Stimulated activated CD4-positive, alpha-beta T cell treated with anti-CD3 and anti-CD28 coated beads, TNF-alpha, amount 100 ng/mL, for 1 hour (primary cell): ENCODE data around the gene PLRG1.
A peak's percentile ranks its signal among the peaks of the same experiment; 100 is the strongest.
"Not testable (repeated sequence)": the region's sequence is repeated elsewhere in the genome, so short reads cannot be mapped to it uniquely, and the experiment has no call there.

Source experiments
- DNase-seq, 3 donors: peaks; one replicate each; pipeline ENCODE4 v3.0.0-alpha.2; 2020; ENCODE audit warnings: low read depth in 3 of 3, low spot score in 1 of 3

Gene PLRG1

DNA sequence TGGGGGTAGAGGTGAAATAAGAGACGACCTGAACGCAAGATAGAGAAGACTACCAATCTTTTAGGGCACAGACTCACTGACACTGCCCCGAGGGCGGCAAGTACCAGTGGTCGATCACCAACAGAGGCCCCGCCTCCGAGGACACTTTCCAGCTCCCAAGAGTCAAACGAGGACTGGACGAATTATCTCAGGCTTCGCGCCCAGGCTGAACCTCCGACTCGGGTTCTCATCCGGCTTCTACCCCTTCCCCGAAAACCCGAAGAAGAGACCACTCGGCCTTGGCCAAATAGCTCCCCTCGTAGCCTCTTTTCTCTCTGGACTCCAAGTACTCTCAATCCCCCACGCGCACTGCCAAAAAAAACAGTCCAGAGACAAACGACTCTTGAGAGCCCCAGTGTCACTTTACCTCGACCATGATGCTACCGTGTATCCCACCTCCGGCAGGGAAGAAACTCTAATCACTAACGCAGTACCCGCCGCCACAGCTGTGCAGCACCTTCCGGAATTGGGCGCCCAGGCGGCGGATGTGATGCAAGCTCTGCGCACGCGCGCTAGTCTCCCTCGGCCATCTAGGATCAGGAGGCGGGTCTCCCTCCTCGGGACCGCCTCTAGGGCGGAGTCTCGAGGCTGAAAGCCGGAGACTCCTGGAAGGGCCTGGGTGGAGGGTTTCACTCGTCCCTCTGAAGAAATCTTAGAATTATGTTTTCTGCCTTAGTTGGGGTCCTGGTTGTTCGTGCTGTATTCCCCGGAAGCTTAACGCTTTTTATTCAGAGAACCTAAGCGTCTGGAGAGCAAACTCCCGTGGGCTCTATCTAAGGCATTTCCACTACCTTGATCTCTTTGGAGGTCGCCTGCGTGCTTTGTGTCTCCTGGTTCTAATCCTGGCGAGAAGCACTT, at the start of gene PLRG1:
Gene PLRG1, minus strand, starts transcription at position 507 of the 897 bp plus-strand sequence. Its CDS starts 92 bp downstream, at position 415.
- DNase-seq: peak; percentile 86 to 93 (median 92)

DNA sequence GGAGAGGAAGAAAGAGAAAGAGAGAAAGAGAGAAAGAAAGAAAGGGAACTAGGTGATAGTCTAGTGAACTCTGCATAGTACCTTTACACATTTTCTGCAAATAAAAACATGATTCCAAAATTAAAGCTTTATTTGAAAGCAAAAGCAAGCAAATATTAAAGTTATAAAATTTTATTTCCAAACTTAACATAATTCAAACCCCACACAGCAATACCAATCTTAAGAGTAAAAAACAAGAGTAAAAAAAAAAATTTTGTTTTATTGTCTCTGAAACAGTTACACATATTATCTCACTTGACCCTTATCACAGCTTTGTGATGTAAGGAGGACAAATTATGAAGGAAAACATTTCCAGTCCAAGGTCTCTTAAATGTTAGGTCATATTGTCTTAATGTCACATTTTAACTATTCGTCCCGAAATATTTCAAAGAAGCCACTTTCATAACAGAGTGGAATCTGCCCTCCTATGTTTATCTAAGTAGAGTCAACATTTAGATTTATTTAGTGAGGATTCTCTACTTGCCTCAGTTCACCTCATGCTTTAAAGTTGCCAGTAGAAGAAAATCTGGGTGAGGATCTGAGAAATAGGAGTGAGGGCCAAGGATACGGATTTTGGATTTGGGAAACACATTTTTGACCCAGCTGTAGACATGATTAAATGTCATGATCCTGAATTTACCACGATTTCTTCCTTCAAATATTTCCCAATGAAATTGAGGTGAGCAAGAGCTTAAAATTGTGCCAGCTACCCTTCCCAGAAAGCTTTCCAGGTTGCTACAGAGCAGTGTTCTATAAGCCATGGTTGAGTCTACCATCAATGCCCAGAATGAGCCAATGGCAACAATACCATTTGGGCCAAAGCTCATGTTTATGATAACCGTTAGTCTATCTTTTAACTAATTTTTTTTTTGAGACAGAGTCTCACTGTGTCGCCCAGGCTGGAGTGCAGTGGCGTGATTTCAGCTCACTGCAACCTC, 47.9 kb upstream of the PLRG1 start:
- no peak for DNase-seq

DNA sequence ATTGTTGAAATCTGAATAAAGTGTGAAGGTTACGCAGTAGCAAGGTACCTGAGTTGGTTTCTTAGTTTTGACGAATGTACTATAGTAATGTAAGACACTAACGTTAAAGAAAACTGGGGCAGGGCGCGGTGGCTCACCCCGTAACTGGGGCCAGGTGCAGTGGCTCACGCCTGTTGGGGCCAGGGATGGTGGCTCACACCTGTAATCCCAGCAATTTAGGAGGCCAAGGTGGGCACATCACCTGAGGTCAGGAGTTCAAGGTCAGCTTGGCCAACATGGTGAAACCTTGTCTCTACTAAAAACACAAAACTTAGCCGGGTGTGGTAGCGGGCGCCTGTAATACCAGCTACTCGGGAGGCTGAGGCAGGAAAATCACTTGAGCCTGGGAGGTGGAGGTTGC, 47.1 kb upstream of the PLRG1 start:
- DNase-seq: not testable (repeated sequence)

DNA sequence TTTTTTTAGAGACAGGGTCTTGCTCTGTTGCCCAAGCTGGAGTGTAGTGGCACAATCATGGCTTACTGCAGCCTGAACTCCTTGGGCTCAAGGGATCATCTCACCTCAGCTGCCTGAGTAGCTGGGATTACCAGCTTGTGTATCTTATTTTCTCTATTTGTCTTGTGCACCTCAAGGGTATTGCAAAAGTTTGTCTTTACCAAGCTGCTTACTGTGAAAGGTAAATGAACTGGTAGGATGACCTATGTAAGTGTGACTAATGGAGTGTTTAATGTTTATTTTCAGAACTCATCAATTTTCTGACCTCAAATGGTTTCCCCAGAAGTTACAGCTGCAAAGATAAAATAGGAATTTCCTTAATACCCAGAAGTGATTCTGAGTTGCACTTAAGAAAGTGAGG, 45.6 kb upstream of the PLRG1 start:
- DNase-seq: no peak

- not testable (repeated sequence) for DNase-seq
Observed at GRCh38 chr4:154594343-154594742, 44.1 kb upstream of the PLRG1 start.

GRCh38 chr4:154593868-154594267, 43.7 kb upstream of the PLRG1 start:
- DNase-seq: no peak

DNA sequence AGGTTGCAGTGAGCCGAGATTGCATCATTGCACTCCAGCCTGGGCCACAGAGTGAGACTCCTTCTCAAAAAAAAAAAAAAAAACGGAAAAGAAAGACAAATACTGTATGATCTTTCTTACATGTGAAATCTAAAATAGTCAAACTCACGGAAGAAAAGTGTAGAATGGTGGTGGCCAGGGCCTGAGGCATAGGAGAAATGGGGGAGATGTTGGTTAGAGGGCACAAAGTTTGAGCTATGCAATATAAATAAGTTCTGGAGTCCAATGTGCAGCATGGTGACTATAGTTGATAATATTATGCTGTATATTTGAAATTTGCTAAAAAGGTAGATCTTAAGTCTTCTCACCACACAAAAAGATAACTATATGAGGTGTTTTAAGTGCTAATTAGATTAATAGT, 41.7 kb upstream of the PLRG1 start:
- DNase-seq: no peak

- no peak for DNase-seq
Observed at GRCh38 chr4:154590329-154591006, 40.3 kb upstream of the PLRG1 start, which contains the start of gene FGA. Gene FGA (minus strand): TSS chr4:154590742. CDS start chr4:154590687, 55 bp downstream.

DNA sequence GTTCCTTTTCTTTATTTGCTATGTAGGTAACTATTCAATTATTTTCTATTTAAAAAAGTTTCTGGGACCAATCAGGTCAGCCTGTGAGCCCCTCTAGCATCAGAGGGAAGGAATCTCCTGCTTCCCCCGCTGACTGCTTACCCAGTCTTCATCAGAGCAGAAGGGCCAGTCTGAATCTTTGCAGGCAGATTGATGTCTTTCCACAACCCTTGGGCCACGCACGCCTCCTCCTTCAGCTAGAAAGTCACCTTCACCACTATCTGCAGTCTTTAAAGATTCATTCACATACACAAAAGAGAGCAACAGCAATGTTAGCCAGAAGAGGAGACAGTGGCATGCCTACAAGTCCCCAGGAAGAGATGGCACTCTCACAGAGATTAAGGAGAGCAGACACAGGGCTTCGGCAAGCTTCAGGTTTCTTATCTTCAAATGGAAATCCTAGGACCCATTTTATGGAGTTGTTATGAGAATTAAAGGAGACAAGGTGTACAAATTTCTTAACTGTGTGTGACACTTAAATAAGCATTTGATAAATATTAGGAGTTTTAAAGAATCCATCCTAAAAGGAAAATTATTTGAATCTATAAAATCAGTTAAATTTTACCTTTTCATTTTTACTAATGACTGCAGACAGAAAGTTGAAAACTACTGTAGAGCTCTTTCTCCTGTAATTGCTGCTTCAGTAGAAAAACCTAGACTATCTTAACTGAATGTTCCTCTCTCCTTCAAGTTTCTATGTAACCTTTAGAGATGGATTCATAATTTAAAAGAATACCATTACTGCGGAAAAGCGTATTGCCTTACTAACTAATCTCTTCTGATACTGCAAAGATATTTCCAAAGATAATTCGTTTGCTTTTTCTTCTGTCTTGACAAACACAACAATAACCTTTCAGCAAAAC, 39.3 kb upstream of the PLRG1 start:
- DNase-seq: no peak

GRCh38 chr4:154588198-154588597, 38.0 kb upstream of the PLRG1 start:
- DNase-seq: no peak

DNA sequence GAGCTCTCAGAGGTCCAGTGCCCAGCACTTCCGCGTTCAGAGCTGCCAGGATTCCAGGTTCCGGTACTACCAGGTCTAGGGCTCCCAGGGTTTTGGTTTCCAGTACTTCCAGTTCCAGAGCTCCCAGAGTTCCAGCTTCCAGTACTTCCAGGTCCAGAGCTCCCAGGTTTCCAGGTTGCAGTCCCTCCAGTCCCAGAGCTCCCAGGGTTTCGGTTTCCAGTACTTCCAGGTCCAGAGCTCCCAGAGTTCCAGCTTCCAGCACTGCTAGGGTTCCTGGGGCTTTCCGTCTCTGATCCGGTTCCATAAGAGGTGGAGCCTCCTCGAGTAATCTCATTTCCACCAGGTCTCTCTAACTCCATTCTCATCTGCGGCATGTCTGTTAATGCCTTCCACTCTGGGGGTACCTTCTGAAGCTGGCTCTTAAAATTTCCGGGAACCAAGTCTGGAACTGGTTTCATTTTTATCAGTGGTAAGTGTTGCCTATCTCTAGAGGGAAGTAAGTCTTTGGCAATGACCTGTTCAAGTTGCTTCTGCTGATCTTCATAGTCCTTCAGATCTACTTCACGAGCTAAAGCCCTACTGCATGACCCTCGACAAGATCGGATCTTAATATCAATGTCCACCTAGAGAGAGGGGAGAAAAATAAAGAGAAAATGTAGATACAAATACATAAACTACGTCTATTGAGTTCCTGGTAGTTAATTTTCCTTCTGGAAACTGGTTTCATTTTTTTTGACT, 36.3 kb upstream of the PLRG1 start:
- DNase-seq: no peak

DNA sequence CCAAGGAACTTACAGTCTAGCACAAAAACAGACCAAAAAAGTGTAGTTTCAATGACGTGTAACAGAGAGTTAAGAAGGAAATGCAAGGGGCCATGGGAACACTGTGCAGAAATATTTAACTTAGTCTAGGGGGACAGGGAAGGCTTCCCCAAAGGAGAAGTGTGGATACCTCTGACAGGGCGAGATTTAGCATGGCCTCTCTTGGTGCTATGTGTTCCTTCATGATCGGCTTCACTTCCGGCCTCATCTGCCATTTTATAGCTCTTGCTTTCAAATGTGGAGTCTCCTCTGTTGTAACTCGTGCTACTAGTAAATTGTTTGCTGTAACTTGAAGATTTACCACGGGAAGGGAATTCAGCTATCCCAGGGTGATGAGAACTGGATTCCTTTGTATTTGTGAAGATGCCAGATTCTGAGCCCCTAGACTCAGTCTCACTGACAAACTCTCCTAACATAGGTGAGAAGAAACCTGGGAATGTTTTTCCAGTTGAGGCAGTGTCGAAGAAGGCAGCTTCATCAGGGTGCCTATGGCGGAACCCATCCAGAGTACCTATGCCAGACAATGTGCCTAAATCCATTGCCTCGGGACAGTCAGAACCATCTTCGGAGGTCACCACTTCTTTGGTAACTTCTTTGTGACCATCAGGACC, 35.3 kb upstream of the PLRG1 start:
- DNase-seq: no peak

GRCh38 chr4:154584259-154584658, 34.1 kb upstream of the PLRG1 start:
- DNase-seq: no peak

- DNase-seq: no peak
Observed at GRCh38 chr4:154583677-154584076, 33.5 kb upstream of the PLRG1 start.

DNA sequence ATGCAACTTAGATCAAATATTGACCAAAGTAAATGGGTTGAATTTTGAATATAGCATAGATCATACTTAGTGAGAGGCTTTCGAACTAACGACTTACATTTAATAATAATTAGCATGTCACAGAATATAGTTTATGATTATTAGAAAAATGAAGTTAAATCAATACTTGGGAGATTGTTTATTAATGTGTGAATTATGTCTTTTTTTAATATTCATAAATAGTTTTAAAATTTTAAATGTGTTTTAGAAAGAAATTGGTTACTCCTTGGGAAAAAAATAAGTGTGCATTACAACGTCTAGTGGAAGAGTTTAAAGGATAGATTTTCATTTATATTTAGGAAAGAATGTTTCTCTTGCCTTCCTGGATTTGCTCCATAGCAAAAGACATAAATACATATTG, 33.0 kb upstream of the PLRG1 start:
- no peak for DNase-seq

- DNase-seq: no peak
Observed at GRCh38 chr4:154582723-154583122, 32.5 kb upstream of the PLRG1 start.

GRCh38 chr4:154579927-154580326, 29.7 kb upstream of the PLRG1 start:
- no peak for DNase-seq

- no peak for DNase-seq
Observed at GRCh38 chr4:154578919-154579318, 28.7 kb upstream of the PLRG1 start.

- no peak for DNase-seq
Observed at GRCh38 chr4:154577324-154577723, 27.1 kb upstream of the PLRG1 start.
